ENCODE data around the gene SHROOM1.

Gene SHROOM1

GRCh38 chr5:132827943-132828673 is 2.3 kb downstream of the SHROOM1 start:
- no peak for DNase-seq (ENCODE audit: low read depth, low spot score)
- no peak overlapping the region for H3K4me3 ChIP-seq (ENCODE audit: low read length)

GRCh38 chr5:132826424-132827082 is 3.9 kb downstream of the SHROOM1 start:
- DNase-seq (ENCODE audit: low read depth, low spot score) = no peak
- H3K4me3 ChIP-seq (ENCODE audit: low read length) = no peak overlapping the region

GRCh38 chr5:132825834-132826391 is 4.5 kb downstream of the SHROOM1 start:
- DNase-seq (ENCODE audit: low read depth, low spot score) = no peak
- no peak overlapping the region for H3K4me3 ChIP-seq (ENCODE audit: low read length)

GRCh38 chr5:132825033-132825833 is 5.2 kb downstream of the SHROOM1 start:
- no peak overlapping the region for H3K4me3 ChIP-seq (ENCODE audit: low read length)
- DNase-seq (ENCODE audit: low read depth, low spot score) = no peak

- no peak for DNase-seq (ENCODE audit: low read depth, low spot score)
- H3K4me3 ChIP-seq (ENCODE audit: low read length) = no peak overlapping the region
Measured at GRCh38 chr5:132824426-132824825, 6.0 kb downstream of the SHROOM1 start.

GRCh38 chr5:132823481-132824050 is 6.9 kb downstream of the SHROOM1 start:
- H3K4me3 ChIP-seq (ENCODE audit: low read length) = no peak overlapping the region

GRCh38 chr5:132822650-132823480 is 7.6 kb downstream of the SHROOM1 start:
- H3K4me3 ChIP-seq (ENCODE audit: low read length) = no peak overlapping the region
- DNase-seq (ENCODE audit: low read depth, low spot score) = no peak

More at GRCh38 chr5:132823481-132824050, 6.9 kb downstream of the SHROOM1 start:
- no peak for DNase-seq (ENCODE audit: low read depth, low spot score)

- no peak for DNase-seq (ENCODE audit: low read depth, low spot score)
- no peak overlapping the region for H3K4me3 ChIP-seq (ENCODE audit: low read length)
Measured at GRCh38 chr5:132821791-132822190, 8.7 kb downstream of the SHROOM1 start.

- no peak for DNase-seq (ENCODE audit: low read depth, low spot score)
- H3K4me3 ChIP-seq (ENCODE audit: low read length) = no peak overlapping the region
Measured at GRCh38 chr5:132821350-132821749, 9.1 kb downstream of the SHROOM1 start.

- H3K4me3 ChIP-seq (ENCODE audit: low read length) = no peak overlapping the region
- DNase-seq (ENCODE audit: low read depth, low spot score) = peak; percentile 84
Measured at GRCh38 chr5:132820162-132820754, 10.2 kb downstream of the SHROOM1 start.

GRCh38 chr5:132819468-132819867 is 11.0 kb downstream of the SHROOM1 start:
- no peak for DNase-seq (ENCODE audit: low read depth, low spot score)

GRCh38 chr5:132817011-132817410 is 13.4 kb downstream of the SHROOM1 start:
- no peak for DNase-seq (ENCODE audit: low read depth, low spot score)
- H3K4me3 ChIP-seq (ENCODE audit: low read length) = no peak overlapping the region

More at GRCh38 chr5:132819468-132819867, 11.0 kb downstream of the SHROOM1 start:
- H3K4me3 ChIP-seq (ENCODE audit: low read length) = no peak overlapping the region

- DNase-seq (ENCODE audit: low read depth, low spot score) = no peak
- H3K4me3 ChIP-seq (ENCODE audit: low read length) = no peak overlapping the region
Measured at GRCh38 chr5:132816554-132816953, 13.9 kb downstream of the SHROOM1 start.

GRCh38 chr5:132816083-132816482 is 14.4 kb downstream of the SHROOM1 start:
- DNase-seq (ENCODE audit: low read depth, low spot score) = no peak
- H3K4me3 ChIP-seq (ENCODE audit: low read length) = no peak overlapping the region

- no peak overlapping the region for H3K4me3 ChIP-seq (ENCODE audit: low read length)
- no peak for DNase-seq (ENCODE audit: low read depth, low spot score)
Measured at GRCh38 chr5:132815454-132815853, 15.0 kb downstream of the SHROOM1 start.

- DNase-seq (ENCODE audit: low read depth, low spot score) = no peak
- no peak overlapping the region for H3K4me3 ChIP-seq (ENCODE audit: low read length)
Measured at GRCh38 chr5:132814503-132815294, 15.7 kb downstream of the SHROOM1 start.
